Measurements from ENCODE around the gene RNF41.

Gene RNF41

DNA sequence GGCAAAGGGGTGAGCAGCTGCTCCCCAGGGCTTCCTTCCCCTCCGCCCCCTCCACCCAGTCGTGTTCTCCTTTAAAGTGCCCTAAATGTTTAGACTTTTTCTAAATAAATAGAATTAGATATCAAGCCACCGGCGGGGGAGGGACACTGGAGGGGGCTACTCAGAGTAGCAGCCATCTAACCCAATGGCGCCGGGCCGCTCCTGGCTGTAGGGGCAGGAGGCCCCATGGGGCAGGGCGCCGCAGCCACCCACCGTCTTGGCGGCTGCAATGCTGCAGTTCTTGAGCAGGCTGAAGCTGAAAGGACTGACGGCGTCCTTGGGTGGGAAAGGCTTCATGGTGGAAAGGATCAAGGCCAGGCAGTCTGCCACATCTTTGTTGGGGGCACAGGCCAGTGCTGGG, 21.3 kb upstream of the RNF41 start:
- DNase-seq, result no peak

DNA sequence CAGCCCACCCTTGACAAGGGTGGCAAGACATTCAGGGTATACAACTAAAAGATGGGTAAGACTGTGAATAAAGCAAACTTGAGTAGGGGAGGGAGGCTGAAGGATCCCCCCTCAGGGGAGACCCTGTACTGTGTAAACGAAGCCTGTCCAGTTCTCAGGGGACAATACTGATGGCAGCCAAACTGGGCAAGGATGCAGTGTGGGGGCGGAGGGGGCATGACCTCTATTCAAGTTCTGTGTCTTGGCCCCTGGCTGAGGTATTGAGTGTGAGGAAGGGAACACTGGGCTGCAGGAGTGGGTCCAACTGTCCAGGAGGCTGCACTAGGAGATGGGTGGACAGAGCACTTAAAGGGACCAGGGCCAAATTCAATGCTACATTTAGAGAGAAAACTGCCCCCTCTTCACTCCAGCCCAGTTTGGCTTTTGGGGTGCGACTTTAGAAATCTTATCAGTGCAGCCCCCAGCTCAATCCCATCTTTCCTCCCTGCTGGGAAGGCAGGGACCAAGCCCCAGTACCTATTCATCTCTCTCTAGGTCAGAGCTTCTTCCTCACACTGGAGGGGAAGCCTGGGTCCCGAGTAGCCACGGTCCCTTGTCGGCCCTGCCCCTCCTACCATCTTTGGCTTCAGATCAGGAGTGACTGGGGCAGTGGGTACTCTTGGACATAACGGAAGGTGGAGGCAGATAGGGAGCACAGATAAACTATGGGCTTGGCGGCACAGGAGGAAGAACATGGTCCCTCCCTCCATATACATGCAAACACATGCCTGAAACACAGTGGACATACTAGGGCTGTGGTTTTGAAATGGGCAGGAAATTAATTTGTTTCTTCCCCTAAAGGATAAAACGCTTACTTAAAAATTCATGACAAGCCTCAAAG, 19.9 kb upstream of the RNF41 start:
- no peak for DNase-seq

DNA sequence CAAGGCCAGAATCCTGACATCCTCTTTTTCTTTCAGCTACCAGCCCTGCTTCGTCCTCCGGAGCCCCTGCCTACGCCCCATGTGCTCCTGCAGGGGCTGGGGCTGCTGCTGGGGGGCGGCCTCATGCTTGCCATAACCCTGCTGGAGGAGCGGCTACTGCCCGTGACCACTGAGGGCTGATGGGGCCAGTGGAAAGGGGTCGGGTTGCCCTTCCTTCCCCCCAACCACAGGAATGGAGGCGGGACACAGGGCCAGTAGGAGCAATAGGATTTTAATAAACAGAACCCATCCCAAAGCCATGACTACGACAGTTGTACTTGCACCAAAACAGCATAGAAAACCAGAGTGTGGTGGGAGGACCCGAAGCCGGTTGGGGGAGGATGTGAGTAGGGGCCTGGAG, 15.8 kb upstream of the RNF41 start:
- DNase-seq, result no peak

DNA sequence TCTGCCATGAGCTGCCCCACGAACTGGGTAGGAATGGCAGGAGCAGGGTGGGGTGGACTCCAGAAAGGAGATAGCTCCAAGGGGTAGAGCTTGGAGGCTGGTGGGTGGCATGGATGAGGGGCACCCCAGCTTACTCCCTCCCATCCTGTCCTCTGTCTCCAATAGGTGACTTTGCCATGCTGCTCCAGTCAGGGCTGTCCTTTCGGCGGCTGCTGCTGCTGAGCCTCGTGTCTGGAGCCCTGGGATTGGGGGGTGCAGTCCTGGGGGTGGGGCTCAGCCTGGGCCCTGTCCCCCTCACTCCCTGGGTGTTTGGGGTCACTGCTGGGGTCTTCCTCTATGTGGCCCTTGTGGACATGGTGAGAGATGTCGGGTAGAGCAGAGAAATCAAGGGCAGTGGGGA, 15.3 kb upstream of the RNF41 start:
- DNase-seq, result no peak

DNA sequence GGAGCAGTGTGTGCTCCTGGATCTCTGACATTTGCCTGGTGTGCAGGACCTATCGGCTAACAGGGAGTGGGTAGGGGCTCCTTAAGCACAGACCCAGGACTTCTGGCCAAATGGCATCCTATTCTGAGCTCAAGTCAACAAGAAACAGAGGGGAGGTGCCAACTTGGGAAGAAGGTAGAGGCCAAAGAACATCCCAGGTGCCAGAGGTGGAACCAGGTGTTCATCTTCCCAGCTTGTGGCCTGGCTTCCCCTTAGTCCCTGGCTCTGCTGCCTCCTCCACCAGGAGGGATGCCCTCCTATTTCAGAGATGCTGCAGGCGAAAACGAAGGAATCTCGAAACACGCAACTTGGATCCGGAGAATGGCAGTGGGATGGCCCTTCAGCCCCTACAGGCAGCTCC, 14.4 kb upstream of the RNF41 start:
- no peak for DNase-seq

DNA sequence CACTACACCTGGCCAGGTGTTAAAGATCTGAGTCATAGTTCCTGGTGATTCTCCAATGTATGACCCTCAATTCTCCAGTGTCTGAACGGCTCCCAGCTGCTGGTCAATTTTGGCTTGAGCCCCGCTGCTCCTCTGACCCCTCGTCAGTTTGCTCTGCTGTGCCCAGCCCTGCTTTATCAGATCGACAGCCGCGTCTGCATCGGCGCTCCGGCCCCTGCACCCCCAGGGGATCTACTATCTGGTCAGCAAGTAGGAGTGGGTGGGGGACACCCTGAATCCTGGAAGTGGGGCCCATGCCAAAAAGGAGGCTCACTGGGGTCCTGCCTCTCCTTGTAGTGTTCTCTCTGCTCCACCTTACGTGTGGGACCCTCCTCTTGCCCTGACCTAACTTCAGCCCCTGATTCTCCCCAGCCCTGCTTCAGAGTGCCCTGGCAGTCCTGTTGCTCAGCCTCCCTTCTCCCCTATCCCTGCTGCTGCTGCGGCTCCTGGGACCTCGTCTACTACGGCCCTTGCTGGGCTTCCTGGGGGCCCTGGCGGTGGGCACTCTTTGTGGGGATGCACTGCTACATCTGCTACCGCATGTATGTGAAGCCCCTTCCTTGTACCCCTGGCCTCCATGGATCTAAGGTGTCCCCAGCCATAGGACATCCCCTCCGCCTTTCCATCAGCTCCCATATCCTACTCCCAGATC, 13.2 kb upstream of the RNF41 start:
- no peak for DNase-seq

DNA sequence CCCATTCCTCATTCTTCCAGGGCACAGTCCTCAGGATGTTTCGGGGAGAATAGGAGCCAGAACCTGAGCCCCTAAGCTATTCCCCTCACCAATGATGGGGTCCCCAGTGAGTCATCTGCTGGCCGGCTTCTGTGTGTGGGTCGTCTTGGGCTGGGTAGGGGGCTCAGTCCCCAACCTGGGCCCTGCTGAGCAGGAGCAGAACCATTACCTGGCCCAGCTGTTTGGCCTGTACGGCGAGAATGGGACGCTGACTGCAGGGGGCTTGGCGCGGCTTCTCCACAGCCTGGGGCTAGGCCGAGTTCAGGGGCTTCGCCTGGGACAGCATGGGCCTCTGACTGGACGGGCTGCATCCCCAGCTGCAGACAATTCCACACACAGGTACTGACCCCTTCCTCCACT, 9.5 kb upstream of the RNF41 start:
- no peak for DNase-seq

DNA sequence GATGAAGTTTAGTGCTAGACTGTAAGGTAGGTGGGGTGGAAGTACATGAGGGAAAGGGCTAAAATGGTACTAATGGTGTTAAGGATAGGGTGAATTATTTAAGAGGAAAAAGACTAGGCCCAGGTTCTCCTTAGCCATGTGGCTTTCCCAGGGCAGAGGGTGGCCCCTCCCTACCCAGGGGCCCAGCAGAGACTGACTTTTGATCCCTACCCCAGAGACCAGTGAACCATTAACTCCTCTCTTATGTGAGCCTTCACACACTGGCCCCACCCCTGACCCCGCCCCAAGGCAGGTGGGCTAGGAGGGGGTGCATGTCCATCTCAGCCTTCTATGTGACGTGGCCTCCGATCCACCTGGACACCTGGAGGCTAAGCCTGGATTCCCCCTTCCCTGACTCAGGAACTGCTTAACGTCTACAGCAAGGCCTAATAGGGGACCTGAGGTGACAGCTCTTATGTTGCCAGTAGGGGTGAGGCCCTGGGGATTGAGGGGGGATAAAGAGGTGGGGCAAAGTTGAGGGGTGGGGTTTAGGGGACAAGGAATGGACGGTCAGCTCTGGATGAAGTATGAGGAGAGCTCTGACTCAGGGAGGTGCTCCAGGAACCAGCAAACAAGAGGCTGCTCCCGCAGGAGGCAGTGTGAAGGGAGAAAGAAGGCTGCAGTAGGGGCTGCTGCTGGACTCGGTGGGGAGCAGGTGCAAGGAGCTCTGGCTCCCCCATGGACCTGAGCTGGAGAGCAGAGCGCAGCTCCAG, 8.9 kb upstream of the RNF41 start:
- no peak for DNase-seq

DNA sequence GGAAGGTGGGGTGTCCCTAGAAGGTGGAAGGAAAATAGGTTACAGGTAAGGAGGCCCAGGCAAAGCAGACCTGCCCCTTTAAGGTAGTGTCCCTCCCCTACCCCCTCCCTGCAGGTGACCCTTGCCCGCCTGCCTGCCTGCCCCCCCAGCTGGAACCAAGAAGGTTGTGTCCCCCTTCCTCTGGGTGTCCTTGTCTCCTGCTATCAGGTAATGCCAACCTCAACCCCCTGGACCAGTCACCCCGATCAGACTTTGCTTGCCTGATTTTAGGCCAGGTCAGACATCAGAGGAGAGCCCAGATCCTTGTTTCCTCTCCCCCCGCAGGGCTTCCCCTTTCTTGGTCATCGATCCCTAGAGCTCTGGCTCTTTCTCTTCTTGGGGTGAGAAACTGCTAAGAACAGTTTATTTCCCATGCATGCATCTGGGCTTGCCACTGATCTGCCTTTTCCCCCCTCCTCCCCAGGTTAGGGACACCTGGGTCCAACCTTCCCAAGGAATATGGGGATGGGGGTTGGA, 8.3 kb upstream of the RNF41 start, which contains the start of gene SLC39A5:
Gene SLC39A5 (plus strand): TSS at position 136 of the 516 bp plus-strand sequence. CDS start 1,224 bp downstream, outside the sequence.
- DNase-seq, result peak; percentile 19

DNA sequence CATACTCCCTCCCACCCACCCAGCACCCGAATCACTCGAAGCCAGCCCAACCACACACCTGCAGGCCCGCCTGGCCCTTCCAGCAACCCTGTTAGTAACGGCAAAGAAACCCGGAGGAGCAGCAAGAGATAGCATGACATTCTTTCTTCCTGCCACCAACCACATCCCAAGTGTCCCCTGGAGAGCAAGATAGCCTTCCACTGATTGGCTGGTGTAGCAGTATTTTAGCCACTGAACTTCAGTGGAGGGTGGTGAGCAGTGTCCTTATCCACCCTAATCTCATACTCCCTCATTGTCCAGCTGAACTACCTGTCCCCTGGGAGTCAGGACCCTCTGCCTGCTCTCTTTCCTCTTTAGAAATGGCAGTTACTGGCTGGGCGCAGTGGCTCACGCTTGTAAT, 7.4 kb upstream of the RNF41 start:
- no peak for DNase-seq

DNA sequence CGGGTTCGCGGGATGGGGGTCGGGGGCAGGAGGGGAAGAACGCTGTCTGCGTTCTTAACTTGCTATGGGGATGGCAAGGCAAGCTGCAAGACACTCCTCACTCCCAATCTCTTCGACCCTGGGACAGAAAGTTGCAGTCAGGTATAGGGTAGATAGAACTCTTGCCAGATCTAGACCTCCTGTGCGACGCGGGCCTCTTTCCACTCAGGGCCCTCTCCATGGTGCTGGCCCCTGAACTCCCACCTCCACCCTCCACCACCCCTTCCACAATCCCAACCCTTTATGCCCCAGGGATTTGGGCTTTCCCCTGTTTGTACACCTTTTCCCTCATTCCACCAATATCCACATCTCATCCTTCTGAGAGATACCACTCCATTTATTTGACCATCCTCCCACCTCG, 3.2 kb upstream of the RNF41 start:
- no peak for DNase-seq

DNA sequence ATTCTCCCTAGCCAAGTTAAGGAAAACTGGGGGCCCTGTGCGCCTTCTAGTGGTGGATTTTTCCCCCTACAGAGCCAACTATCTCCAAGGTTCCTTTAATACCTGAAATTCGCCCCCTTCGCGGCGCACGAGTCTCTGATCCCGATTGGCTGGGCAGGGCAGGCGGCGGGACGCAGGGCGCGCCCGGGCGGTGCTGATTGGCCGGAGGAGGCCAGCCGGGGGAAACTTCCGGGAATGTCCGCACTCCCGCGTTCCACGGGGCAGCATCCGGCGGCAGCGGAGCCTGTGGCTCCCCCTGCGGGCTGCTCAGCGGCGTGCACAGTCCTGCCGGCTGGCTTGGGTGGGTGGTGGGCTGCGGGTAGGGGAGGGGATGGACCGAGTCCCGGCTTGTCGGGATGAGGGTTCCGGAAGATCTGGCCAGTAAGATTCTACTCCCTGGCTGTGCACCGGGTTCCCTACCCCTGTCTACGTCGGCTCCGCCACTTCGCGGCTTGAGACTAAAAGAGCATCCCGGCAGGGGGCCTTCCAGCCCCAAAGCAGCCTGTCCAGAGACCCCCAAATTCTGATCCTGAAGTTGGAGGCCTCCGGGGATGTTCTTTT, 2.5 kb upstream of the RNF41 start, which contains the start of gene NABP2:
Gene NABP2 (plus strand): TSS at position 241 of the 600 bp plus-strand sequence. CDS start 515 bp downstream, outside the sequence.
- DNase-seq, result peak; percentile 96

DNA sequence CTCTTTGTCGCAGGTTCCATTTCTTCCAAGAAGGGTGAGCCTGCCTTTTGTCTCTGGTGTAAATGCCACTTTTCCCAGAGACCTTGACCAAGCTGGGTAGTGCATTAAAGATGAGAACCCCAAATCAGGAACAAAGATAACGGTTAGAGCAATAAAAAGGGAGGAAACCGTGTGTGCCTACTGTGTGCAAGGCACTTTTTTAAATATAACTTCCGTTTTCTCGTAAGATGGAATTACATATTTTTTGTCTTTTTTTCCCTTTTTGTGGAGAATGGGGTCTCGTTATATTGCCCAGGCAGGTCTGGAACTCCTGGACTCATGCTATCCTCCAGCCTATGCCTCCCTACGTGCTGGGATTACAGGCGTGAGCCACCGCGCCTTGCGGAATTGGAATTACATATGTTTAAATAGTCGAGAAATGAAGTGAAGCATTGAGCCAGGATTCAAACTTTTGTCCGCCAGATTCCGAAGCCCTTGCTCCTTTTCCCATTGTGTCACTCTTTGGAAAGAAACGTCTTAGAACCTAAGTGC, 1.9 kb upstream of the RNF41 start:
- no peak for DNase-seq

DNA sequence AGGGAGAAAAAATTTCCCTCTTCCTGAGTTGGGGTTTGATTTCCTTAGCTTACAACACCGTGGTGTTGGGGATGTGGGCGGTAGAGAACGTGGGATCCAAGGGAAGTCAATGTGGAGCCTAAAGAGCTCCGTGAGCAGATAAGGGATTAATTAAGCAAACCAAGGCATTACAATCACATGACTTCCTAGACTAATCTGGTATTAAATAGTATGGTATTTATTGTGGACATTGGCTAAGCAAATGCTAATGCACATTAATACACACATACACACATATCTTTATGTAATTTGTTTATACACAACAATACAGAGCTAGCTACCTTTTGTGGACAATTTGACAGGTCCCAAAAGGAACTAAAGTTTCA, 791 bp upstream of the RNF41 start:
- DNase-seq, result no peak

DNA sequence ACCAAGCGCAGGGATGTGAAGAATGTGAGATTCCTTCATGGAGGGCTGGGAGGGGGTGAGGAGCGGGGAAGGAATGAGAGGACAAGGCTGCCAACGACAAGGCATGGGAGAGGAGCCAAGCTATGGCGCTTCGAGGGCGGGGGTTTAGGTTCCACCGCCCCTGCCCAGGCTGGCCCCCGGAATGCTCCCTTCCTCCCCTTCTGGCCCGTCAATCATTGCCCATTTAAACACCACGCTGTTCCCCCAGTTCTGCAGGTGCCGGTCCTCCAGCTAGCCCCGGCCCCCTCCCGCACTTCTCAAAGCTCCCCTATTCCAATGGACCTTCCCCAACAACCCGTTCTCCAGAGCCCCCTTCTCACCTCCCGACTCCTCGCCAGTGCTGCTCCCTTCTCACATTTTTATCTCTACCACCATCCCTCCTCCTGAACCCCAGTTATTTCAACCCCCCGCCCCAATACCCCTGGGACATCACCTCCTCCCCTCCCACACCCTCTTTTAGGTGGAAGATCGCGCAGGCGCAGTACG, 428 bp downstream of the RNF41 start:
- DNase-seq, result no peak

DNA sequence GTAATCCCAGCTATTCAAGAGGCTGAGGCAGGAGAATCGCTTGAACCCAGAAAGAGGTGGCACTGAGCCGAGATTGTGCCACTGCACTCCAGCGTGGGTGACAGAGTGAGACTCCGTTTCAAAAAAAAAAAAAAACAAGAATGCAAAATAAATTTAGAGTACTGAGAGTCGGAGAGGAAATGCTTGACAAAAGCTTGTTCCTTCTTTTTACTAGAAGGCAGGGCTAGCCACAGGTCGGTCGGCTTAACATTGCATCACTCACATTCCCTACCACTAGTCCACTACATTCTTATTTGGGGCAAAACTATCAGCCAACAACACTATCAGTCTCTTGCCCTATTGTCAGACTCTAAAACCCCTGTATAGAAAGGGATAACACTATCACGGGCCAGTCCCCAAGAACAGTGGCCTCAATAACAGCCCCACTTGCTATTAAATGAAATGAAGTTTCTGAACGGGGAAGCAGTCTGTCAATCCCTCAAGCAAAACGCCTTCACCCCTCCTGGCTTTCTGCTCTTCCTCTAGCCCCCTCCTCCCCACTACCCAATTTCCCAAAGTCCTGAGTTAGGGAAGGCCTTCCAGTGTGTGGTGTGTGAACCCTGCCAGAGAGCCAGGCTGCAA, 1.0 kb downstream of the RNF41 start:
- peak; percentile 96 for DNase-seq

DNA sequence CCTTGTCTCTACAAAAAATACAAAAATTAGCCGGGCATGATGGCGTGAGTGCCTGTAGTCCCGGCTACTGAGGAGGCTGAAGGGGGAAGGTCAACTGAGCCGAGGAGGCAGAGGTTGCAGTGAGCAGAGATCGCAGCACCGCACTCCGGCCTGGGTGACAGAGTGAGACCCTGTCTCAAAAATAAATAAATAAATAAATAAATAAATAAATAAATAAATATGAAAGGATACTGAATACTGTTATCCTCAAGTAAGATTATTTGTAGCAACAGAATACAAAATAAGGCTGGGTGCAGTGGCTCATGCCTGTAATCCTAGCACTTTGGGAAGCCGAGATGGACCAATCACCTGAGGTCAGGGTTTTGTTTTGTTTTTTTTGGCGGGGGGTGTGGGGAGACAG, 1.9 kb downstream of the RNF41 start:
- DNase-seq, result no peak

DNA sequence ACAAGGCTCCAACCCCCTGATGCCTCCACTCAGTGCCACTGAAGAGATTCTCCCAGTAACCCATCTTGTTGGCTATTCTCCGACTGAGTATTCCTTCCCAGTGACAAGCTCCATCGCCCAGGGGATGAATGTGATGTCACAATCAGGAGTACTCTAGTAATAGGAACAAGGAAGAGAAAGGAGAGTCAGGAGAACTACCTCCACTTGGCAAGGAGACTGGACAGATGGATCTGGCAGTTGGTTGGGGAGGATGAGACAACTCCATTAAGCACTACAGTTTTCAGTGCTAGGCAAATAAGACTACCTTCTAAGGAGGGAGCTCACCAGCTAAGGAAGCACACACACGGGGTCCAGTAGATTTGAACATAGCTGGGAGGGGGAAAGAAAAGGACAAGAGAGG, 5.3 kb downstream of the RNF41 start:
- DNase-seq, result no peak

DNA sequence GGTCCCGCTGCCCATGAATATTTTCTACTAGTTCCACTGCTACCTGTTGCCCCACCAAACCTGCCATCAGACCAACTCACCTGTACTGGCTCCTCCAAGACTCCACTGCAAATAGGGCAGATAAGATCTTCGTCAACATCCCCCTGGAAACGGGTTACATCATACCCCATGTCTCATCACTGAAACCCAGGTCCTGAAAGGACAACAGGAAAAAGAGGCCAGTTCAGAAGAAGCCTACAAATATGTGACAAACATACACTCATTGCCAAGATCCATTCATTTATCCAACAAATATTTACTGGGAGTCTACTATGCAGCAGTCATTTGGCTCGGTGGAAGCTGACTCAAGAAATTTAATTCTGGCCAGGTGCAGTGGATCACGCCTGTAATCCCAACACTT, 7.8 kb downstream of the RNF41 start:
- DNase-seq, result no peak

DNA sequence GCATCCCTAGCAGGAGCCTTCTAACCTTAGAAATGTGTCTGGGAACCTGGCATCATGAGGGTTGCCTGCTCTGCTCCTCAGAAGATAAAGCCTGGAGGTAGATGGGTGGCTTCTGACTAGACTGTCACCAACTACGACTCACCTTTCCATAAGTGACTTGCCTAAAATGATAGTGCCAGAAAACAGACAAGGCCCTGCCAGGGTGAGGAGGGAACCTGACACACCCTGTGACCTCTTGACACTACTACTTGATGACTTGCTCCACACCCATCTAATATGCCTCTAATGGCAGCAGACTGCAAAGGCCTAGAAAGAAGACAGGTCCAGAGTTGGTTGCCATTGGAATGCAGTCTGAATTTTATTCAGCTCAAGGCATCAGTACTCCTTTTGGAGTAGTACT, 9.4 kb downstream of the RNF41 start:
- DNase-seq, result no peak

DNA sequence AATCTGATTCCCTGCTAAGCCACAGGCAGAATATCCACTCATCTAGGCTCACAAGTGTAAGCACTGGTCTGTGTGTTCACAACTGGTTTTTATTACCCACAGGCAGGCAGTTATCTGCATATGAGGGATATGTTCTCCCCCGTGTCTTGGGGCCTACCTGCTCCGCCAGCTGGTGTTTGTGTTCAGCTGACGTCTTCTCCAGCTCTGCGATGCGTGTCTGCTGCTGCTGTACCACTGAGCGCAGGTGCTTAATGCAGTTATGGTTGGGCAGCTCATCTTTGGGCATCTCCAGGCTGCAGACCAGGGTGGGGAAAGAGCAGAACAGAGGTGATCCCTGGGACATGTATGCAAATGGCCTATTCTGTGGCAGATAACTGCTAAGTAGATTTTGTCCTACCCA, 13.7 kb downstream of the RNF41 start:
- DNase-seq, result no peak

Data from MV-4-11 (cell line).